Activated naive CD4-positive, alpha-beta T cell (primary cell): ENCODE results near the gene ZFHX3.

Source experiments
- DNase-seq, 4 experiments: peaks; one replicate each; lab custom pipeline; 2025; lab: John Stamatoyannopoulos, UW

The ZFHX3 gene

DNA sequence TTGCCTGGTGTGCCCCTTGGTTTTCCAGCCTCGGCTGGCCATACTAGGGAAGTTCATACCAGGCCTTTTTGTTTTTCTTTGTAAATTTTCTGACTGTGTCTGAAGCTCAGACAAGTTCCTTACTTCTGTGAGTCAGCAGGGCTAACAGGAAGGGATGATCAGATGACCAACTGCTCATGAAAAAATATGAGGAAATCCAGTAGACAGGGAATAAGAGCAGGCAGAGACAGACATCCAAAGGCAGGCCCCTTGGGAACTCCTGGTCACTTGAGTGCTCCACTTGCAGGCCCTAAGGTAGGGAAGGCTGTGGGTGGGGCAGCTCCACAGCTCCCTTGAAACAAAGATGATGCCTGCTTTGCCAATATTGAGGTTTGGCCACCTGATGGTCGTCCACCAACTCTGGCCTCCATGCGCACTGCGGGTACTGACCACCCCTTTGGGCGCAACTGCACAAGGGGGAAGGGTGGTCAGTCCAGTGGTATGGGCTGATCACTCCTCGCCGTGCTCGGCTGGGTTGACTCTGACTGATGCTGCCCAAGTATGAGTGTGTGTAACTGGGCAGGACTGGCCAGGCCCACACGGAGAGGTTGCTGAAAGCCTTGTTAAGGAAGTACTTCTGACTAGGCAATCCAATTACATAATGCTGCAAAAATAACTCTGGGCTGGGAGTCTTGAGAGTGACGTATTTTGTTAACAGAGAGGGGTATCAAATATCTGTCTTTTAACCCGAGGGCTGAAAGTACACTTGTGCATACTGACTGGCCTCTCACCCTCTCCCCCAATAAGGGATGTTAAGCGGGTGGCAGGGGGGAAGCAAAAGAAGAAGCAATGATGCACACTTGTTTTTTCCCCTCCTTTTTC, 20.8 kb upstream of the ZFHX3 start:
- DNase-seq: no peak

DNA sequence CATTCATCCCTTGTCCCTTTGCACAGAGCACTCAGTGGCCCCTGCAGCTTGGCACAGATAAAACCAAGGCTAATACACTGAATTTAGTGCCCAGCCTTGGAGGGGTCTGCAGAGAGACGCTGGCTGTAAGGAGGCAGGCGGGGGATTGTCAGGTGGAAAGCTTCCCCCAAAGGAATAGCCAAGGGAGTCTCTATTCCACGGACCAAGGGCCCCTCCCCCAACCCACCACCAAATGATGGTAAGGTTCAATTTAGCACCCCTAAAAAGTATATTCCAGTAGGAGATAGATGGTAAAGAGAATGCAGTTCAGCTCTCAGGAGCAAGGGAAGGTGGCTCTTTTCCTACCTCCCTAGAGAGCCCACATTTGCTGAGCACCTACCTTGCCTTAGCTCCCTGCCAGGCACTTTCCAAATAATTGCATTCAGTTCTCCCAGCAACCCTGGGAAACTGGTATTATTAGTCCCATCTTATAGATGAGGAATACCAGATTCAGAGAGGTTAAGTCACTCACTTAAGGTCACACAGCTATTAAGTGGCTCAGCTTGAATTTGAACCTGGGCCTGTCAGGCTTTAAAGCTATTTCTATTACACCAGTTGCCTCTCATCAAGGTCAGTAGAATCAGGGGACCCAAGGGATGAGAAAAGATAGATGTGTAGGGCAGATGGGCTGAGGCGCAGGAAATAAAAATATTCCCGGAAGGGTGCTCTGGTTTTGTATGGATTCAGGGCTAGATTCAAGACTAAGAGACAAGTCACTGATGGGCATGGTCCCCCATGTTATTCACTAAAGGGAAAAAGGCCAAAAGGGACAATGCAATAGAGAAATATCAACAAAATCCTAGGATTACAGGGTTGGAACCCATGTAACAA, 20.0 kb upstream of the ZFHX3 start:
- DNase-seq: no peak

DNA sequence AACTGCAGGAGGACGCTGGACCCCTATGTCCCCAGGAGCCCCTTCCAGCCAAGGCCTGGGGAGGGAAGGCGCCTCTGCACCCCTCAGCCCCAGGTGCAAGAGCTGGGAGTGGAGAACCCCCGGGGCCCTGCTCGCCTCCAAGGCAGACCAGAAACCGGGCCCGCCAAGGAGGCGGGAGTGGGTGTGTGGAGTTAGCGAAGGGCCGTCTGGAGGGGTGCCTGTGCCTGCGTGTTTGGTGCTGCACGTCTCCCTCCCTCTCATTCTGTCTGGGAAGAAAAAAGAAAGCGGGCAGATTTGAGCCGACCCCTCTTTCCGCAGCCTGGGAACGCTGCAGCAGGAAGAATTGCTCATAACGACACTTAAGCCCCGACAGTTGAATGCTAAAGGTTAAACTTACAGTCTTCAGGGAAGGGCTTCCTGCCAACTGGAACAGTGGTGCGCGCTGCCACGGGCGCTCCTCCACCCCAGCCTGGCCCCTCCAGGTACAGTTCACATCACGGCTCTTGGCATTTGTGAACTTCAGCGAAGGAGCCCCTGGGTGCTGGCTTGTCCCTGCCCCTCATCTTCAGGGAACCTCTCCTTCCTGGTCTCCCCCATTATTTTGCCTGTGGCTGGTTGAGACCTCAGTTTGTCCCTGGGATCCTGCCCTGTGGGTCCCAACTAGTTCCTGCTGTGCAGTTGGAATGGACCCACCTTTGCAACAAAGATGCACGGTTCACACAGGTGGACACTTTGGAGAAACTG, 19.2 kb upstream of the ZFHX3 start:
- DNase-seq: no peak

DNA sequence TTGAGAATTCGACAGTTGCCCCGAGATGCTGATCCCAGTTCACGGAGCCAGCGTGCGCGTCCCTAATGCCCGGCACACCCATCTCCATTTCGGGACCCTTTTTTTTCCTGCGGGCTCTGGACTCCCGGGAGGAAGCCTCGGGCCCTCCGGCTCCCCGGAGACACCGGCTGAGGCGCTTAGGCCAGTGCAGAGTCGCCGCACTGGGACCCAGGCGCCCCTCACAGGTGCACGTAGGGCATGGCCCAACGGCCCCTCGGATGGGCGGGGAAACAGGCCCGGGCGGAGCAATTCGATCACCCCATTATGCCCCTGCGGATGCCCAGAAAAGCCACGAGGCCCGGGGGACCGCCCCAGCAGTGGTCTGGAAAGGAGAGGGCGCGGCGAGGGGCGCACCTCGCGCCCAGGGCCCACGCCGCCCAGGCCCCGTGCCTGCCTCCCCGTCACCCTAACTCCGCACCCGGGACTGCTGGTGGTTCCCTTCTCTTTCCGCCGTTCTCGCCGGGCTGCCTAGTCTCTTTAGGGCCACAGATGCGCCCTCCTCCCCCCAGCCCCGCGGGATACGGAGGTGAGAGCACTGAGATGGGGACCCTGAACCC, 18.5 kb upstream of the ZFHX3 start:
- DNase-seq: no peak

DNA sequence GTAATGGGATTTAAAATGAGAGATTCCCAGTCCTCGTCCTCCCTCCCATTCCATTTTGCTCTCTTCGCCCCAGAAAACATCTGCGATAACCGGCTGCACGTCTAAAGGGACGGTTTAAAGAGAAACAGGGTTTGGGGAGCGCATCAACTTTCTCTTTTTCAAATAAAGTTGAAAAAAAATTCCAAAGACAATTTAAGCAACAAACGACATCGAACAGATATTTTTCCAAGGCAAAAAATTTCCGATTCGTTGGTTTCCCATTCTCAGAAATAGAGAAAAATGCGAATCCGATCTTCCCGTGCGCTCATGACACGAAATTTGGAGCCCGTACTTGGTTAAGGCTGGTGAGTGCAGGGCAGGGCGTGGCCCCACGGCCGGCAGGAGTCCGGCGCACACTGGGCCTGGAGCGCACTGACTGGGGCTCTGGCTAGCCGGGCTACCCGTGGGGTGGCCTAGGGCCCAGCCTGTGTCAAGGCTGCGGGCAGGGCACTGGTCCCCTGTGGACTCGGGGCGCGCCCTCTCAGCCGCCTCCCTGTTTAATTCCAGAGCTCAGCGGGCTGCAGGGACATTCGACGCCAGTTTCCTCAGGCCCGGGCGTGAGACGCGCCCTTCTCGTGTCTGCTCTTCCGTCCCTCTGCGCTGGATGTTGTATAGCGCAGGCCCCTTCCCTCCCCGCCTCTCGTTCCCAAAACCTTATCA, 17.9 kb upstream of the ZFHX3 start:
- no peak for DNase-seq

DNA sequence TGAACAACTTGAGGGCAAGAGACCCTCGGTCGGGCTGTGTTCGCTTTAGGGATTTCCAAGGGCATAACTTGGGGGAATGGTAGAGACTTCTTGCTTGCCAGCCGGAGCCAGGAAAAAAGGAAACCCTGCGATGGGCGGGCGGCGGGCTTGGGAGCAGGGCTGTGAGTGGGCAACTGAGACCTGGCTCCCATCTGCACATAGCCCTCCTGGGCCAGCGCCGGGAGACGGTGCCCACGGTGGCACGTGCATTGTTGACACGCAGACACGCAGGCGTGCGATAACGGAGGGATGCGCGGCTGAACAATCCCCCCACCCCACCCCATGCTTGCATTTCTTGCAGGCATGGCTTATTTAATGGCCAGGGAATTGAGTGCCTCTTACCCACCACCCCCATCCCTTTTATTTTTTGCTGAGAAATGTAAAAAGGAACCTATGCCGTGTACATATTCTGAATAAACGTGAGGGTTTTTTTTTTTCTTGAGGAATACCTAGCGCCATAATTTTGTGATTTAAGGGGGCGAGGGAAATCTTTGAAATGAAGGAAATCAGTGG, 17.1 kb upstream of the ZFHX3 start:
- DNase-seq: no peak

DNA sequence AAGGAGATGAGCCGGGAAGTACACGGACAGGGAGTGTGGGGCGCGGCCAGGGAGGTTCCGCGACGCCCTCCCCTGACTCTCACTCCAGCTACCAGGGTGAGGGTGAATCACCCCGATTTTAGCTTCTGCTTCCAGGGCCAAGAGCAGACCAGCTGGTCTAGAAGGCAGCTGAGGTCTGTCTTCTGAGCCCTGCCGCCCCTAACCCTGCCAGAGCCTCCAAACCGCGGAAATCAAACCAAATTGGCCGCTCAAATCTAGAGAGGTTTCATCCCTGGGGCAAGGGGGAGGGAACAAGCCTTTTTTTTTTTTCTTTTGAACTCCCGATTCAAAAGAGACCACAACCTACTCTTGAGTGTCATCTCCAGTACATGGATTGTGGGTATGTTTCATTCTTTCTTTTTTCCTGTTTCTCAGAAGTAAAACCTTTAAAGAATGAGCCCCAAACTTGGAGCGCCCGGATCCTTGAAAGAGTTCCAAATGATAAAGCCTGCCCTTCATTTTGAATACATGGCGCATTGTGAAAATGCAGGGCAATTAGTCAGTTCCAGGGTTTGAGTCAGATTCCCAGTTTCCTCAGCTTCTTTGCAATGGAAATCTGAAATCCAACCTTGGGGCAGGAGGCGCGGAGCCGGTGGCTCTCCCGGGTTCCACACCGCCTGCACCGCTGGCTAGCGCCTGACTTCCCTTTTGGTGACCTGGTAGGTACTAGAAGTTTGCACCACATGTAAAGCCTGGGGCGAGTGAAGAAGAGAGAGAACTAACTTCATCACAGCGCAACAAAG, 16.5 kb upstream of the ZFHX3 start:
- DNase-seq: no peak

DNA sequence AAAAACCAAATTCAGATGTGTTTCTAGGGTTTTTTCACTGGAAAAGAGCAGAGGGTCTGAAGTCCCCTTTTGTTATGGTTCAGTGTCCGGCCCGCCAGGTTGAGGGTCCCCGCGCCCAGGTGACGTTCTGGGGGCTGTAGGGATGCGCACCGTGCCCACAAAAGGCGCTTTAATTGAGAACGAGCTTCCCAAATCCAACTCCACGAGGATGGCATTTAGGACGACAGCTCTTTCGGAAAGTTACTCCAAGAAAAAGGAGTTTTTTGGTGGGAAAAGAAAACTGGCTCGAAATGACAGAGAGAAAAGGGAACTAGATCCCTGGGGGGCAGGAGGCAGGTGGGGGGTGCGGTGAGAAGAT, 15.9 kb upstream of the ZFHX3 start:
- DNase-seq: no peak

DNA sequence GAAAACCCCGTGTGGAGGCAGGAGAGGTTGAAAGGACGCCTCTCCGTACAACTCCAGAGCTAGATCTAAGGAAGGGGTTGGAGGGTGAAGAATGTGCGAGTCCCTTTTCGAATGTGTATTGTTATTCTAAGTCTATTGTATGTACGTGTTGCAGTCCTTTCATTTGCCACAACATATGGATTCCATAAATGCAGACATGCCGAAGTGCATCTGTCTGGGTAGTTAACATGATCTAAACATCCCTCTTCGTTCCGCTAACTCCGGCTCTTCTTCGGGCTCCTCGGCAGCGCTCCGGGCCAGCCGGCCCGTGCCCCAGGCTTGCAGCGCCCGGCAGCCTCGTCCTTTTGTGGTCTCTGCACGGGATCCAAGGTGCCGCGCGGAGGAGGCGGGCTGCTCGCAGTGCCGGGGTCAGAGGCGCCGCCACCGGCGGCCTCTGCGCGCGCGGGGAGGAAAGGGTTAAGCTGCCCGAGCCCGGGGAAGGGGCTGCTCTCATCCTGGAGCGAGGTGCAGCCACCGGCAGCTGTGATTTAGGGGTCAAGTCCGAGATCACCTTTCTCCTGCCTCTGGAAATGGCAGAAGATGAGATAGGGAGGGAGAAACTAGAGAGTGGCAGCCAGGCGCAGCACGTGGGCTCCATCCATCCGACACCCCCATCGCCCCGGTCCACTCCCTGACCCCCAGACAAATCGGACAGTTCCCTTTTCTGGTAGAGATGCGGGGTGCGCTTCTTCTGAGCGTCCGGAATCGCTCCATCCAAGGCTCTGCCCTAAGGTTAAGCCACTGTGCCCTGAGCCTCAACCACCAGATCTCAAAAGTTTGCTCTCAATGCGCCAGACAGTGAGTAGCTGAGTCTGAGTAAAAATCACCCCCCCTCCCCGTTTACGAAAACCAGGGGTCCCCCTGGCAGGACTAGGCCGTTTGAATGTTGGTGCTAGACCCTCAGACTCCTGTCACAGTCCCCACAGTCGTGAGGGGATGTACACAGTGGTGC, 15.1 kb upstream of the ZFHX3 start:
- no peak for DNase-seq

DNA sequence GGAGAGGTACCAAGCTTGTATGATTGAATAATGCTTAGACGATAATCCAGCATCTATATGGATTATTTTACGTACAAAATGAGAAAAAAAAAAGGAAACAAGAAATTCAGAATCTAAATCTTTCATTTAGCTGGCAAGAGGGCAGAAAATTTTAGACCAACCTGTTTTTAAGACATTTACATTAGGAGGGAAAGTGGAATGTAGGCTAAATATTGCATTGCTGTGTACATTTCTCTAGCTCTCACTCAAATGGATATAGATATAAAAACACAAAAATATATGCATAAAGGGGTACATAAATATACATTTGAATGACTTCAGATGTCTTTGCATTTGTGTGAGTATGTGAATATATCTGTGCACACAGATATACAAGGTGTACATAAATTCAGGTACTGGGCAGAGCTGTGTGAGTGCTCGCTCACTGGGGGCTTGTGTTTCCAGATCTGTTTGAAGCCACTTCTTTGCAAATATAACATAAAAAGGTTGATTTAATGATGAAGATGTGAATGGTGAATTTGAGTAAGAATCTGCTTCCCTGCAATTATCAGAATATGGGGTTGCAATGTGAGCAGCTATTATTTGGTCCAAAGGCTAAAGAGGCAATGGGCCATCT, 14.2 kb upstream of the ZFHX3 start:
- DNase-seq: no peak

DNA sequence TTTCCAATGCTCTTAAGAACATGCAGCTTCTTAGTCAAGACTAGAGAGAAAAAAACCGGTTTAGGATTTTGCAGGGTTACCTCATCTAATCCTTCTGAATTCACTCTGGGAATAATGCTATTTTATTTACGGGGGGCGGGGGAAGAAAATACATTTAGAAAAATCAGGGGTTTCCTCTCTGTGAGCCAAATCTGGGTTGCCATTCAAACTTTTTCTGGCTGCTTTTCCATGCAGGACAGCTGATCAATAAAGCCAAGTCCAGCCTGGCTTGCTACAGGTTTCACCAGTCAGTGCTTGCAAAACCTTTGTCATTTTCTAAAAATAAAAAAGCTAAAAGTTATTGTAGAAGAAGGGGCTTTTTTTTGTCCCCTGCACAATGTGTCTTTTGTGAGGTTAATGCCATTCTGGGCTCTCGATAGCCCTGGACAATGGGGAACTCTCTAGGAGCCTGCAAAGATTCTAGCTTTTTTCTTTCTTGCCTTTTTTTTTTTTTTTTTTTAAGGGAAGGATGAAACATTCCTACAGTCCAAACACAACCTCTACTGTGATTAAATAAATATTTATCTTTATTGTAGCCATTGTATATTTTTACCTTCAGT, 13.1 kb upstream of the ZFHX3 start:
- no peak for DNase-seq

DNA sequence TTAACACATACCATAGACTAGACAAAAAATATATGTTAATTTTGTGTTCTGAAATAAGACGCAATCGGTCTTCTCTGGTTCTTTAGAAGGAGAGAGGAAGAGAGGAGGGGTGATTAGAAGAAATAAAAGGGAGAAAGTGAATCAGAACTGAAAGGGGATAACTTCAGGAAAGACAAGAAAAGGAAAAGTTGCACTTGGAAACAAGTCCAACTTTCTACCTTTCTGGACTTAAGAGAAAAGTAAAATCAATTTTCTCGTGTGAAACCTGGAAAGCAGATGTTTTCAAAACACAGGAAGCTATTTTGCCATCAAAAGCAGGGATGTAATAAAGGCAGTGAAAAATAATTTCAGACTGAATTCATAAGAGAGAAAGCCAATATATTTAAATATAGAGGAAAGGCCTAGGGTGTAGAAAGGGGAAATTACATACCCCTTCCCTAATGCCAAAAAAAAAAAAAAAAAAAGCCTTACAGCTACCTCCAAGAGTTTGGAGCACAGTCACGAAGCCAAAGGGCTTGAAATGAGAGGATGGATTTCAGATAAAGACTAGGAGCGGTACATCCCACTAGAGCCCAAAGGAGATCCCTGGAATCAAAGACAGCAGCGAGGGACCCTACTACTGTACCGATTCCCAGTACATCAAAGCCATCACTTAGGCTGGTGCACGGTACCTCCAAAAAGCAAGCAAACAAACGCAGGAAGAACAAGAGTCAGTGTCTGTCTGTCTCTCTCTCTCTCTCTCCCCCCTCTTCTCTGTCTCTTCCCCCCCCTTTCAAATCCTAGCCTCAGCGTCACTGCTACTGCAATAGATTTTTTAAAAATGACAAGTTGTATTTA, 12.1 kb upstream of the ZFHX3 start:
- DNase-seq: no peak

DNA sequence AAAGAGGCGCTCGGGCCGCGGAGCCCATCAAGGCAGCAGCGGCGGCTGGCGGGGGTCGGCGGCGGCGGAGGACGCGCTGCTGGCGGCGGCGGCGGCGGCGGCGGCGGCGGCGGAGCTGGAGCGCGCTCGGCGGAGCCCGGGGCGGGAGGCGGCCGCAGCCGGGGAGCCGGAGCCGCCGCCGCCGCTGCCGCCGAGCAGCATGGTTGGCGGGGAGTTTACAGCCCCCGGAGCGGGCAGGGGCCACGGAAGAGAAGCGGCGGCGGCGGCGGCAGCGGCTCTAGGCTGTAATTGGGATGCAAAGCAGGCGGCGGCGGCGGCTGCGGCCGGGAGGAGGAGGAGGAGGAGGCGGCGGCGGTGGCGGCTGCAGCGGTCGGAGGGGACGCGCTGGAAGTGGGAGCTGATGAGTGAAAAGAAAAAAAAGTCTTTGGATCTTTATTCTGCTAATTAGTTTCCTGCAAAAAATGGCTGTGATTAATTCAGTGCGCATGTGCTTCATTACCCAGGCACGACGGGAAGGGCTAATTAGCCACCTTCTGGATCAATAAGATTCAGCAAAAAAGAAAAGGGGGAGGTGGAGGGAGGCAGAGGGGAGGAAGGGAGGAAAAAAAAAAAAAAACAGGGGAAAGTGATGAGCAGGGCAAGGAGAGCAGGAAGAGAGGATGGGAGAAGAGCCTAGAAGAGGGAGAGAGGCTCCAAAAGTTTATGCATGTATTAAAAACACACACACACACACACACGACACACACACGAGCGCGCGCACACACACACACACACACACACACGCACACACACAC, 10.9 kb upstream of the ZFHX3 start:
- no peak for DNase-seq

DNA sequence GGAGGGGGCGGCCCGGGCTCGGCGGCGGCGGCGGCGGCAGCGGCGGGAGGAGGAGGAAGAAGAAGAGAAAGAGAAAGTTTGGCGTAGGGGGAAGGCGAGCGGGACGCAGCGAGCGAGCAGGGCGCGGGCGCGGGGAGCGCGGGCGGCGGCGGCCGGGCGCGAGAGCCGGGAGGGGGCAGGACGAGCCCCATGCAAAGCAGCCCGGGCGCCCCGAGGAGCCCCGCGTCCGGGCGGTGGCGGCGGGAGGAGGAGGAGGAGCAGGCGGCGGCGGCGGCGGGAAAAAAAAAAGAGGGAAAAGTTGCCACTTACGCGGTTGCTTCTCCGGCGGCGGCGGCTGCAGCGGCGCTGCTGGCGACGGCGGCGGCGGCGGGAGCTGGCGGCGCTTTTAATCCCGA, 10.3 kb upstream of the ZFHX3 start:
- DNase-seq: no peak

DNA sequence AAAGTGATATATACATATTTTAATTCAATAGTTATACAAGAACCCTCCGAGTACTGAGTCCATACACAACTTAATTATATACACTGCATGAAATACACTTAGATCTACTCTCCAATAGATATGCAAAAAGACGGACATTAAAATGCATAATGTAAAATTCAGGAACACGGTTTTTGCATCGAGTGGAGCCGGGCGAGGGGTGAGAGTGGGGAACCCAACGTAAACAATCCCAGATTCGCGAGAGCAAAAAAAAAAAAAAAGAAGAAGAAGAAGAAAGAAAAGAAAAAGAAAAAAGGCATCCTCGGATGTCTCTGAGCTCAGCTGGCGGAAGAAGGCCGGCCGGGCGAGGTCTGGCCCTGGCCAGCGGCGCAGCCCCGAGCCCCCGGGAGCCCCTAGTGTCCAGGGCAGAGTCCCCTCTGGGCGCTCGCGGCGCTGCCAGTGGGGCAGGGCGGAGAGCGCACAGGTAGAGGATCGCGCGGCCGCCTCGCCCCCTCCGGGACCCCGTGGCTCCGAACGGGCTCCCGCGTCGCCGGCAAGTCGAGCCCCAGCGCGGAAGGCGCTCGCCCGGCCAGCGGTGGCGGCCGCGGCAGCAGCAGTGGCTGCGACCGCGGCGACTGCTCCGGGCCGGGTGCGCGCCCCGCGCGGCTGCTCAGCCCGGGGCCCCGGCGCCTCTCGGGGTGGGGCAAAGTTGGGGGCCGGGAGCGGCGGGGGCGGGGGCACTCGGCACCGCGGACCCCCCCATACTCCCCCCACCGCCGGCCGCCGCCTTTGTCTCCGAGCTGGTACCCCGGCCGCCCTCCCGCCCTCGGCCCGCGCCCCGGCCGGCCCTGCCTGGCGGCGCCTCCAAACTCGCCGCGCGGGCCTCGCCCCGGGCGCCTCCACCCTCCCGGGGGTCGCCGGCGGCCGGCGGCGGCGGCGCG, 9.6 kb upstream of the ZFHX3 start:
- no peak for DNase-seq

DNA sequence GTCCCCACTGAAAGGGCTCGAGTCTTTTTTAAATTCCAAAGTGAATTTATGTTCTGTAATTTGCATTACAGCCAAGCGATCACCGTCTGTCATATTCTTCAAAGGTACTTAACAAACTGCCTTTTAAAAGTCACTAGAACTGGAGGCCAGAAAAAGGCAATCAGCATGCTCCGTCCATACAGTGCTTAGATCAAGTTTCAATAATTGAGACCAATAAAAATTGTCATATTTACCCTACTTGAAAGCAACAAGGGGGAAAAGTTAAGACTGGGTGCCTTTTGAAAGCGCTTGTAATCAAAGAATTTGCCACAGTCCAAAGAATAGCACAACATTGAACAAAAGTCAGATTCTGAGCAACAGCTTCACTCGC, 9.0 kb upstream of the ZFHX3 start:
- DNase-seq: no peak
